C4-2B (cell line): ENCODE results near the gene ANXA9.

Experiments used
- CTCF ChIP-seq: fragments of 450-650 bp; conservative IDR thresholded peaks from 2 replicates; pipeline ENCODE4 v1.5.1; 2017; ENCODE audit warnings: mild to moderate bottlenecking
- ZFX ChIP-seq: fragments of 450-650 bp; IDR thresholded peaks from 2 replicates; pipeline ENCODE4 v1.6.1; 2017

- TF ChIP-seq CTCF (no peak), ZFX (no peak)
Measured at GRCh38 chr1:151035167-151035566, 53.1 kb downstream of the ANXA9 start.
